Hematopoietic multipotent progenitor cell treated with erythropoietin and hydrocortisone succinate and interleukin-3 and kit ligand, for 8 days (in vitro differentiated cells): Measurements from ENCODE around the gene NIPBL.
"Not testable (repeated sequence)": the region's sequence is repeated elsewhere in the genome, so short reads cannot be mapped to it uniquely, and the experiment has no call there.

ENCODE experiments used
- DNase-seq: peaks from one replicate; pipeline ENCODE4 v3.0.0-alpha.2; 2015

Gene NIPBL

GRCh38 chr5:37039824-37040223 is 163.3 kb downstream of the NIPBL start:
- DNase-seq, result no peak

- peak; percentile 16 for DNase-seq
Measured at GRCh38 chr5:37043693-37044092, 167.1 kb downstream of the NIPBL start.

- no peak for DNase-seq
Measured at GRCh38 chr5:37044120-37044519, 167.6 kb downstream of the NIPBL start.

GRCh38 chr5:37045703-37046102 is 169.1 kb downstream of the NIPBL start:
- DNase-seq, result no peak

- no peak for DNase-seq
Measured at GRCh38 chr5:37047947-37048346, 171.4 kb downstream of the NIPBL start.

GRCh38 chr5:37054391-37054790 is 177.8 kb downstream of the NIPBL start:
- no peak for DNase-seq

GRCh38 chr5:37055383-37055990 is 178.9 kb downstream of the NIPBL start:
- no peak for DNase-seq

GRCh38 chr5:37056762-37057161 is 180.2 kb downstream of the NIPBL start:
- no peak for DNase-seq

- no peak for DNase-seq
Measured at GRCh38 chr5:37060030-37060429, 183.5 kb downstream of the NIPBL start.

- DNase-seq, result no peak
Measured at GRCh38 chr5:37063739-37064138, 187.2 kb downstream of the NIPBL start.

GRCh38 chr5:37064442-37064841 is 187.9 kb downstream of the NIPBL start:
- no peak for DNase-seq

GRCh38 chr5:37071487-37071886 is 194.9 kb downstream of the NIPBL start:
- no peak for DNase-seq

- DNase-seq, result no peak
Measured at GRCh38 chr5:37071901-37072581, 195.5 kb downstream of the NIPBL start.

- DNase-seq, result peak; percentile 7
Measured at GRCh38 chr5:37075399-37075950, 198.9 kb downstream of the NIPBL start.

GRCh38 chr5:37077146-37077545 is 200.6 kb downstream of the NIPBL start:
- no peak for DNase-seq

GRCh38 chr5:37080697-37081096 is 204.1 kb downstream of the NIPBL start:
- DNase-seq, result no peak

- DNase-seq, result not testable (repeated sequence)
Measured at GRCh38 chr5:37082977-37083376, 206.4 kb downstream of the NIPBL start.

- not testable (repeated sequence) for DNase-seq
Measured at GRCh38 chr5:37086026-37086425, 209.5 kb downstream of the NIPBL start.

- DNase-seq, result no peak
Measured at GRCh38 chr5:37086466-37087173, 210.1 kb downstream of the NIPBL start.

- DNase-seq, result peak; percentile 70
Measured at GRCh38 chr5:37088009-37088408, 211.4 kb downstream of the NIPBL start.

- no peak for DNase-seq
Measured at GRCh38 chr5:37090123-37090726, 213.7 kb downstream of the NIPBL start.

GRCh38 chr5:37090781-37091180 is 214.2 kb downstream of the NIPBL start:
- DNase-seq, result no peak

GRCh38 chr5:37093795-37094194 is 217.2 kb downstream of the NIPBL start:
- not testable (repeated sequence) for DNase-seq
